Retinal pigment epithelial cell (primary cell): ENCODE results near the gene SS18L1.

Experiments used
- DNase-seq: peaks from one replicate; pipeline ENCODE4 v3.0.0-alpha.2; 2010; ENCODE audit warnings: low read depth
- H3K4me3 ChIP-seq: 2 replicates; pipeline ENCODE4 v1.5.1; 2011; ENCODE audit warnings: mild to moderate bottlenecking, low read length, control low read depth, moderate library complexity
- TF ChIP-seq, protein P1 (sequence below): conservative IDR thresholded peaks from 2 replicates; pipeline ENCODE4 v1.5.1; 2011; ENCODE audit warnings: low read depth, low read length, control low read depth, inconsistent platforms

Gene SS18L1

DNA sequence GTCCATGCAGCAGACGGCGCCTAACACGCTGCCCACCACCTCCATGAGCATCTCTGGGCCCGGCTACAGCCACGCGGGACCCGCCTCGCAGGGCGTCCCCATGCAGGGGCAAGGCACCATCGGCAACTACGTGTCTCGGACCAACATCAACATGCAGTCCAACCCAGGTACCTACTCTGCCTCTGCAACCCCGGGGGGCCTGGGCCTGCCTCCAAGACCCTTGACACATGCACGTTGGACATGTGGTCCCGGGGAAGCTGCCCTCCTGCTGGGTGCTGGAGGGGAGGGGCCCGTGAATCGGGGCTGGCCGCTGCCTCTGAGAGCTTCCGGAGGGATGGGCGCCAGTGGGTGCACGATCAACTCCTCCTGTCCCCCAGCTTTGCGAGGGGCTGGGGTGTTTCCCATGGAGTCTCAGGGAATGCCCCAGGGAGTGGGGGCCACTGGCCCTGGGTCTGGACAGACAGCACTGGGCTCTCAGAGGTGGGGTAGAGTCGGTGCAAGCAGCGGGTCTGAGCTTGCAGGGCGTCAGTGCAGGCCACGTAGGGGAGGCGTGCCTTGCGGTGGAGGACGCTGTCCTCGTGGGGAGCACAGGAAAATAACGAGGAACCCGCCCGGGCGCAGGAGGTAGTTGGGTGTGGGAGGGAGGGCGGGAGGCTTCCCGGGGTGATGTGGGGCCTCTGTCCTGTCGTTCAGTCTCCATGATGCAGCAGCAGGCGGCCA is 19.4 kb downstream of the SS18L1 start:
- H3K4me3 ChIP-seq, result no peak overlapping the region
- TF ChIP-seq, protein P1, sequence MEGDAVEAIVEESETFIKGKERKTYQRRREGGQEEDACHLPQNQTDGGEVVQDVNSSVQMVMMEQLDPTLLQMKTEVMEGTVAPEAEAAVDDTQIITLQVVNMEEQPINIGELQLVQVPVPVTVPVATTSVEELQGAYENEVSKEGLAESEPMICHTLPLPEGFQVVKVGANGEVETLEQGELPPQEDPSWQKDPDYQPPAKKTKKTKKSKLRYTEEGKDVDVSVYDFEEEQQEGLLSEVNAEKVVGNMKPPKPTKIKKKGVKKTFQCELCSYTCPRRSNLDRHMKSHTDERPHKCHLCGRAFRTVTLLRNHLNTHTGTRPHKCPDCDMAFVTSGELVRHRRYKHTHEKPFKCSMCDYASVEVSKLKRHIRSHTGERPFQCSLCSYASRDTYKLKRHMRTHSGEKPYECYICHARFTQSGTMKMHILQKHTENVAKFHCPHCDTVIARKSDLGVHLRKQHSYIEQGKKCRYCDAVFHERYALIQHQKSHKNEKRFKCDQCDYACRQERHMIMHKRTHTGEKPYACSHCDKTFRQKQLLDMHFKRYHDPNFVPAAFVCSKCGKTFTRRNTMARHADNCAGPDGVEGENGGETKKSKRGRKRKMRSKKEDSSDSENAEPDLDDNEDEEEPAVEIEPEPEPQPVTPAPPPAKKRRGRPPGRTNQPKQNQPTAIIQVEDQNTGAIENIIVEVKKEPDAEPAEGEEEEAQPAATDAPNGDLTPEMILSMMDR, result no peak
- DNase-seq, result no peak

DNA sequence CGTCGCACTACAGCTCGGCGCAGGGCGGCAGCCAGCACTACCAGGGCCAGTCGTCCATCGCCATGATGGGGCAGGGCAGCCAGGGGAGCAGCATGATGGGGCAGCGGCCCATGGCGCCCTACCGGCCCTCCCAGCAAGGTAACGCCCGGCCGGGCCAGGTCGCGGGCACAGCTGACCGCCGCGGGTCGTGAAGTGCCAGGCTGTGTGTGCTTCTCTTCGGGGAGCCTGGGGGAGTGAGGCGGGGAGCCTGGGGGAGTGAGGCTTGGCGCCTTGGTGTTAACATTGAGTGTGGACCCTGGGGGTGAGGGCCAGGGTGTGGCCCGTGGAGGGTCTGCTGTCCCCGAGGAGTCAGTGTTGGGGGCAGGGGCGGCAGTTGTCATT is 19.9 kb downstream of the SS18L1 start:
- DNase-seq, result no peak
- H3K4me3 ChIP-seq, result no peak overlapping the region
- TF ChIP-seq, protein P1, result no peak

DNA sequence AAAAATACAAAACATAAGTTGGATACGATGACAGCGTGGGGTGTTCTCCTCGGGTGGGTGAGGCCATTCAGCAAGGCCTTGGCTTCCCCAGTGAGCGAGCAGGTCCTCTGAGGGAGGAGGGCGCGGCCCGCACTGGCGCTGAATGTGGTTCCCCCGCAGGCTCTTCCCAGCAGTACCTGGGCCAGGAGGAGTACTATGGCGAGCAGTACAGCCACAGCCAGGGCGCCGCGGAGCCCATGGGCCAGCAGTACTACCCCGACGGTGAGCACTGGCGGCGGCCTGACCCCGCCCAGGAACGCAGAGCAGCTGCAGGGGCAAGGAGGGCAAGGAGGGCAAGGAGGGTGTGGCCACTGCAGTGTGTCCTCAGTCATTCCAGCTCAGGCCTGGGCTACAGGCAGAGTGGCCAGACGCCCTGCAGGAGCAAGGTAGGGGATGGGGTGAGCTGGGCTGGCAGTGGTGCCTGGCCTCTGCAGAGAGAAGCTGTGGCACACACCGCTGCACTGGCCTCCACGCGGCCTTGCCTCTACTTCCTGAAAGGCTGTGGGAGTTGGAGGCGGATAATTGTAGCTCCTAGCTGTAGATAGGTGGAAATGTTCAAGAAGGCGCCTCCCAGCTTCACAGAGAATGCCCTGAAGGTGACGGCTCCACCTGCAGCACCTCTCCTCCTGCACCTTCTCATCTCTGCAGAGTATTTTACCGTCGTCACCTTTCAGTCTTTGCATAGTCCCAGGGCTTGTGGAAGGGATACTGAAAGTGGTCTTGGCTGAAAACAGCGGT is 20.6 kb downstream of the SS18L1 start:
- no peak for DNase-seq
- TF ChIP-seq, protein P1, result no peak
- H3K4me3 ChIP-seq, result no peak overlapping the region

DNA sequence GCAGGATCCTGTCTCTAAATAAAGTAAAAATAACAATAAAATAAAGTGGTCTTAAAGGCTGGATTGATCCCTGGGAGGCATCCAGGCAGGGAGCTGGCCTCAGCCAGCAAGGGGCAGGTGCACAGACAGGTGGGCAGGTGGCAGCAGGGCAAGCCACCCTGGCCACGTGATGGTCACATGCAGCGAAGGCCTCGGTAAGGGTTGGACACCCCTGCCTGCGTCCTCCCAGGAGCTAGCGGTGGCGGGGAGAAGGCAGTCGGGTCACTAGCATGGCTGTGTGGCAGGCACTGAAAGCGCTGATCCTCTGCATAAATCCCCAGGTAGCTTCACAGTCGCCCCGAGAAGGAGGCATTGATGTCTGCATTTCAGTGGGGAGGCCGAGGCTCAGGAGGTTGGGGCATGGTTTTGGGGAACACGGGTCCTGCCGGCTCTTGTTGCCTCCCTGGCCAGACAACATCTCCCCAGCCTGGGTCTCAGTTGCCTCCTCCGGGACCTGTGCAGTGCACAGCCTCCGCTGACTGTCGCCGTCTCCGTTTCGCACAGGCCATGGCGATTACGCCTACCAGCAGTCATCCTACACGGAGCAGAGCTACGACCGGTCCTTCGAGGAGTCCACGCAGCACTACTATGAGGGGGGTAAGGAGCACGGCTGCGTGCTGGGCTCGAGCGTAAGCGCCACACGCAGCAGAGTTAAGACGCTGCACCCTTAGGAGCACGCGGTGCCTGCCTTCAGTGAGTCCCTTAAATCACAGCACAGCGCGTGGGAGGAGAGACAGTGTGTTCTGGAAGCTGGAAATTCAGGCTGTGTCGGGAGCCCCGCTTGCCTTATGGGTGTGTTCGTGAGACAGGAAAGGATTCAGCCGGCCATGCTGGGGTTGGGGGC is 21.6 kb downstream of the SS18L1 start:
- TF ChIP-seq, protein P1, result no peak
- DNase-seq, result no peak

DNA sequence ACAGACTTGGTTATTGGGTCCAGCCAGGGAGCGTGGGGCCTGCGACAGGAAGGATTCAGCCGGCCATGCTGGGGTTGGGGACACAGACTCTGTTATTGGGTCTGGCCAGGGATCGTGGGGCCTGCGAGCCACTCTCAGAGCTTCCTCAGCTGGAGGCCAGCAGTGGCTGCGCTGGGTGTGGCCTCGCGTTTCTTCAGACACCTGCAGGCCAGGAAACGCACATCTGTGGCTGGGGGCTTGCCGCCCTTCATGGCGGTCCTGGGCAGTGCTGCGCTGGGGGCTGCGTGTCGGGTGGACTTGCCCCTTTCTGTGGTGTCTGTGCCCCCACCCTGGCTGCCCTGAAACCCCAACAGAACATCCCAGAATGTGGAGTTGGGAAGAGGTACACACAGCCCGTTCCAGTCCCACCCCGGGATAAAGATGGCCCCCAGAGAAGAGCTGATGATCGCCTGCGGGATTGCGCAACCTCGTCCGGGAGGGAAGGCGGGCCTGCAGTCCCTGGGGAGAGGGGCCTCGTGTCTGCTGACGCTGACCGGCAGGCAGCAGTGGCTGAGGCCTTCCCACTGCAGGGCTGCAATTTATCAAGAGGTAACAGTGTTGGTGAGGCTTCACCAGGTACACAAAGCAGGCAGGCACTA is 22.3 kb downstream of the SS18L1 start:
- no peak overlapping the region for H3K4me3 ChIP-seq
- DNase-seq, result no peak
- TF ChIP-seq, protein P1, result no peak

More for the DNA sequence above, 21.6 kb downstream of the SS18L1 start:
- no peak overlapping the region for H3K4me3 ChIP-seq

DNA sequence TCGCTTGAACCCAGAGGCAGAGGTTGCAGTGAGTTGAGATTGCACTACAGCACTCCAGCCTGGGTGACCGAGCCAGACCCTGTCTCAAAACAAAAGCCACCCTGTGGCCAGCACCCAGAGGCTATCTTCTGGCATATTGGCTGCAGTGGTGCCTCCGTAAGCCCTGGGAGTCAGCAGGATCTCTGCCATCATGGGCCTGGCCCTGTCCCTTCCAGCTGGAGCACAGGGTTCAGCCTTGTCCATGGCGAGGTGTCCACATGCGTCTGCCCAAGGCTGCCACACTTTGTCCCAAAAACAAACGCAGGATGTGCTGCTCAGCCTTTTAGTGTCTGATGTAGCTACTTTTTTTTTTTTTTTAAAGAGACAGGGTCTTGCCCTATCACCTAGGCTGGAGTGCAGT is 23.9 kb downstream of the SS18L1 start:
- no peak for DNase-seq
- H3K4me3 ChIP-seq, result no peak overlapping the region
- TF ChIP-seq, protein P1, result no peak
